Stimulated activated naive CD8-positive, alpha-beta T cell treated with anti-CD3 and anti-CD28 coated beads, Interleukin-15, Interleukin-2, amounts not matched to agents 100 ng/mL and 50 ng/mL, for 24 hours (primary cell): ENCODE measurements around the gene KPTN.

Experiments used
- H3K27ac Mint-ChIP-seq: one replicate; pipeline ENCODE4 v1.8.0; 2021; ENCODE audit warnings: mild to moderate bottlenecking, mixed read lengths
- H3K27me3 Mint-ChIP-seq: one replicate; pipeline ENCODE4 v1.8.0; 2021; ENCODE audit warnings: mixed read lengths
- H3K36me3 Mint-ChIP-seq: one replicate; pipeline ENCODE4 v1.8.0; 2021; ENCODE audit warnings: low read depth, mixed read lengths
- H3K4me1 Mint-ChIP-seq: one replicate; pipeline ENCODE4 v1.8.0; 2021; ENCODE audit warnings: low read depth, mixed read lengths
- H3K4me3 Mint-ChIP-seq: one replicate; pipeline ENCODE4 v1.8.0; 2021; ENCODE audit warnings: mild to moderate bottlenecking, mixed read lengths
- H3K9me3 Mint-ChIP-seq: one replicate; pipeline ENCODE4 v1.8.0; 2021; ENCODE audit warnings: mixed read lengths

Gene KPTN

GRCh38 chr19:47499371-47499770 lies 15.4 kb upstream of the KPTN start:
- Mint-ChIP-seq H3K27ac (no peak overlapping the region), H3K9me3 (no peaks in the 10 kb centered on the region), H3K4me3 (no peak overlapping the region), H3K36me3 (peaks cover 13% of the 10 kb centered on the region), H3K4me1 (no peaks in the 10 kb centered on the region), H3K27me3 (no peaks in the 10 kb centered on the region)

- Mint-ChIP-seq H3K27me3 (no peaks in the 10 kb centered on the region), H3K27ac (no peak overlapping the region), H3K4me3 (no peak overlapping the region), H3K4me1 (no peaks in the 10 kb centered on the region), H3K36me3 (peaks cover 13% of the 10 kb centered on the region), H3K9me3 (no peaks in the 10 kb centered on the region)
Measured at GRCh38 chr19:47498561-47498960, 14.5 kb upstream of the KPTN start.

- Mint-ChIP-seq H3K36me3 (peaks cover 13% of the 10 kb centered on the region), H3K9me3 (no peaks in the 10 kb centered on the region), H3K27ac (no peak overlapping the region), H3K4me1 (no peaks in the 10 kb centered on the region), H3K27me3 (no peaks in the 10 kb centered on the region), H3K4me3 (no peak overlapping the region)
Measured at GRCh38 chr19:47497821-47498520, 14.0 kb upstream of the KPTN start.

GRCh38 chr19:47497050-47497766 lies 13.2 kb upstream of the KPTN start:
- Mint-ChIP-seq H3K4me3 (no peak overlapping the region), H3K27me3 (no peaks in the 10 kb centered on the region), H3K36me3 (peaks cover 9% of the 10 kb centered on the region), H3K9me3 (no peaks in the 10 kb centered on the region), H3K27ac (no peak overlapping the region), H3K4me1 (no peaks in the 10 kb centered on the region)

GRCh38 chr19:47495478-47496372 lies 11.7 kb upstream of the KPTN start:
- no peaks in the 10 kb centered on the region for H3K27me3 Mint-ChIP-seq
- H3K4me1 Mint-ChIP-seq = no peaks in the 10 kb centered on the region
- peaks cover 4% of the 10 kb centered on the region for H3K36me3 Mint-ChIP-seq
- no peaks in the 10 kb centered on the region for H3K9me3 Mint-ChIP-seq
- H3K4me3 Mint-ChIP-seq = no peak overlapping the region
- H3K27ac Mint-ChIP-seq = no peak overlapping the region

- Mint-ChIP-seq H3K4me1 (no peaks in the 10 kb centered on the region), H3K4me3 (no peak overlapping the region), H3K9me3 (no peaks in the 10 kb centered on the region), H3K27me3 (no peaks in the 10 kb centered on the region), H3K36me3 (peaks cover 8% of the 10 kb centered on the region), H3K27ac (no peak overlapping the region)
Measured at GRCh38 chr19:47494729-47495128, 10.7 kb upstream of the KPTN start.

GRCh38 chr19:47494211-47494547 lies 10.2 kb upstream of the KPTN start:
- Mint-ChIP-seq H3K4me1 (no peaks in the 10 kb centered on the region), H3K4me3 (no peak overlapping the region), H3K27ac (no peak overlapping the region), H3K9me3 (no peaks in the 10 kb centered on the region), H3K27me3 (no peaks in the 10 kb centered on the region), H3K36me3 (peaks cover 9% of the 10 kb centered on the region)

- Mint-ChIP-seq H3K27ac (no peak overlapping the region), H3K36me3 (peaks cover 9% of the 10 kb centered on the region), H3K27me3 (no peaks in the 10 kb centered on the region), H3K4me3 (no peak overlapping the region), H3K9me3 (no peaks in the 10 kb centered on the region), H3K4me1 (no peaks in the 10 kb centered on the region)
Measured at GRCh38 chr19:47493378-47494210, 9.6 kb upstream of the KPTN start.

GRCh38 chr19:47492571-47493377 lies 8.8 kb upstream of the KPTN start:
- no peak overlapping the region for H3K4me3 Mint-ChIP-seq
- no peaks in the 10 kb centered on the region for H3K27me3 Mint-ChIP-seq
- no peaks in the 10 kb centered on the region for H3K9me3 Mint-ChIP-seq
- no peaks in the 10 kb centered on the region for H3K4me1 Mint-ChIP-seq
- H3K27ac Mint-ChIP-seq = no peak overlapping the region
- H3K36me3 Mint-ChIP-seq = peaks cover 9% of the 10 kb centered on the region

GRCh38 chr19:47492137-47492533 lies 8.1 kb upstream of the KPTN start:
- H3K36me3 Mint-ChIP-seq = peaks cover 9% of the 10 kb centered on the region
- H3K4me3 Mint-ChIP-seq = no peak overlapping the region
- H3K27ac Mint-ChIP-seq = no peak overlapping the region
- no peaks in the 10 kb centered on the region for H3K27me3 Mint-ChIP-seq
- H3K9me3 Mint-ChIP-seq = no peaks in the 10 kb centered on the region
- peaks cover 6% of the 10 kb centered on the region for H3K4me1 Mint-ChIP-seq

- Mint-ChIP-seq H3K36me3 (peaks cover 6% of the 10 kb centered on the region), H3K4me3 (no peak overlapping the region), H3K27ac (no peak overlapping the region), H3K9me3 (no peaks in the 10 kb centered on the region), H3K27me3 (no peaks in the 10 kb centered on the region), H3K4me1 (peaks cover 12% of the 10 kb centered on the region)
Measured at GRCh38 chr19:47491358-47492136, 7.5 kb upstream of the KPTN start.

GRCh38 chr19:47490847-47491246 lies 6.8 kb upstream of the KPTN start:
- Mint-ChIP-seq H3K27me3 (no peaks in the 10 kb centered on the region), H3K27ac (no peak overlapping the region), H3K4me1 (peaks cover 19% of the 10 kb centered on the region), H3K9me3 (no peaks in the 10 kb centered on the region), H3K36me3 (peaks cover 6% of the 10 kb centered on the region), H3K4me3 (no peak overlapping the region)

- no peaks in the 10 kb centered on the region for H3K27me3 Mint-ChIP-seq
- H3K9me3 Mint-ChIP-seq = no peaks in the 10 kb centered on the region
- no peak overlapping the region for H3K4me3 Mint-ChIP-seq
- no peak overlapping the region for H3K27ac Mint-ChIP-seq
- peaks cover 12% of the 10 kb centered on the region for H3K36me3 Mint-ChIP-seq
- H3K4me1 Mint-ChIP-seq = peaks cover 27% of the 10 kb centered on the region
Measured at GRCh38 chr19:47490031-47490430, 6.0 kb upstream of the KPTN start.
